H9 (cell line): ENCODE measurements around the gene INHBB. TPM values are rescaled to one million over a fixed set of nuclear protein-coding genes. Genes with fewer than 3 reads are reported as not detected.

Source experiments
- DNase-seq: peaks from one replicate; pipeline ENCODE4 v3.0.0-alpha.2; 2017
- H2AFZ ChIP-seq: one replicate; pipeline ENCODE4 v1.6.1; 2013; ENCODE audit warnings: mild to moderate bottlenecking, low read length, control low read depth, moderate library complexity
- H2AK5ac ChIP-seq: 2 replicates; pipeline ENCODE4 v1.6.1; 2013; ENCODE audit warnings: low read length, control low read depth, mixed read lengths; ENCODE audit not compliant: insufficient read length
- H2BK120ac ChIP-seq: one replicate; pipeline ENCODE4 v1.6.1; 2013; ENCODE audit warnings: low read depth, mild to moderate bottlenecking, low read length, control low read depth, inconsistent platforms; ENCODE audit not compliant: poor library complexity, severe bottlenecking
- H2BK12ac ChIP-seq: 2 replicates; pipeline ENCODE4 v1.6.1; 2013; ENCODE audit warnings: low read length, control low read depth, mixed read lengths, low read depth; ENCODE audit not compliant: insufficient read length
- H2BK15ac ChIP-seq: 2 replicates; pipeline ENCODE4 v1.6.1; 2013; ENCODE audit warnings: low read depth, low read length, control low read depth
- H2BK20ac ChIP-seq: one replicate; pipeline ENCODE4 v1.6.1; 2013; ENCODE audit warnings: low read depth, mild to moderate bottlenecking, low read length, control low read depth, inconsistent platforms; ENCODE audit not compliant: poor library complexity, severe bottlenecking
- H2BK5ac ChIP-seq: 2 replicates; pipeline ENCODE4 v1.6.1; 2013; ENCODE audit warnings: low read length, control low read depth, mixed read lengths; ENCODE audit not compliant: insufficient read length
- H3K14ac ChIP-seq: 2 replicates; pipeline ENCODE4 v1.6.1; 2013; ENCODE audit warnings: low read length, control low read depth; ENCODE audit not compliant: insufficient read depth
- H3K18ac ChIP-seq: 2 replicates; pipeline ENCODE4 v1.6.1; 2013; ENCODE audit warnings: low read depth, mild to moderate bottlenecking, mixed read lengths, low read length, control low read depth; ENCODE audit not compliant: insufficient read length
- H3K23ac ChIP-seq: 2 replicates; pipeline ENCODE4 v1.6.1; 2013; ENCODE audit warnings: low read length, control low read depth, mixed read lengths, low read depth; ENCODE audit not compliant: insufficient read length
- H3K23me2 ChIP-seq: 2 replicates; pipeline ENCODE4 v1.6.1; 2013; ENCODE audit warnings: low read depth, mild to moderate bottlenecking, mixed read lengths, low read length, control low read depth; ENCODE audit not compliant: insufficient read length, poor library complexity, severe bottlenecking
- H3K27ac ChIP-seq: 2 replicates; pipeline ENCODE4 v1.5.1; 2013; ENCODE audit warnings: low read length, control low read depth, mixed read lengths, low read depth; ENCODE audit not compliant: insufficient read length
- H3K27me3 ChIP-seq: 2 replicates; pipeline ENCODE4 v1.6.1; 2013; ENCODE audit warnings: low read length, control low read depth, inconsistent platforms; ENCODE audit not compliant: insufficient read depth
- H3K4ac ChIP-seq: 2 replicates; pipeline ENCODE4 v1.6.1; 2013; ENCODE audit warnings: low read depth, mild to moderate bottlenecking, control low read depth, inconsistent platforms, low read length, moderate library complexity
- H3K4me1 ChIP-seq: 2 replicates; pipeline ENCODE4 v1.6.1; 2013; ENCODE audit warnings: low read length, control low read depth, inconsistent platforms; ENCODE audit not compliant: insufficient read depth
- H3K4me2 ChIP-seq: 2 replicates; pipeline ENCODE4 v1.6.1; 2013; ENCODE audit warnings: low read length, control low read depth, mixed read lengths; ENCODE audit not compliant: insufficient read length, insufficient read depth
- H3K56ac ChIP-seq: 2 replicates; pipeline ENCODE4 v1.6.1; 2013; ENCODE audit warnings: low read depth, mild to moderate bottlenecking, mixed read lengths, low read length, control low read depth; ENCODE audit not compliant: insufficient read length
- H3K79me1 ChIP-seq: 2 replicates; pipeline ENCODE4 v1.6.1; 2013; ENCODE audit warnings: low read depth, mild to moderate bottlenecking, moderate library complexity, low read length, control low read depth, inconsistent platforms; ENCODE audit not compliant: insufficient read depth, poor library complexity, severe bottlenecking
- H3K79me2 ChIP-seq: 2 replicates; pipeline ENCODE4 v1.6.1; 2013; ENCODE audit warnings: low read length, control low read depth, inconsistent platforms; ENCODE audit not compliant: insufficient read depth
- H3K9ac ChIP-seq: 2 replicates; pipeline ENCODE4 v1.6.1; 2013; ENCODE audit warnings: low read length, control low read depth, mixed read lengths; ENCODE audit not compliant: insufficient read length; ENCODE audit errors: extremely low read depth
- H3K9me3 ChIP-seq: one replicate; pipeline ENCODE4 v1.6.1; 2013; ENCODE audit warnings: low read depth, low read length, inconsistent platforms; ENCODE audit not compliant: control insufficient read depth
- H3T11ph ChIP-seq: one replicate; pipeline ENCODE4 v1.6.1; 2013; ENCODE audit warnings: mild to moderate bottlenecking, low read length, control low read depth, inconsistent platforms
- H4K20me1 ChIP-seq: one replicate; pipeline ENCODE4 v1.6.1; 2013; ENCODE audit not compliant: control insufficient read depth, insufficient read length, insufficient read depth
- H4K5ac ChIP-seq: 2 replicates; pipeline ENCODE4 v1.6.1; 2013; ENCODE audit warnings: low read depth, mild to moderate bottlenecking, mixed read lengths, low read length, control low read depth; ENCODE audit not compliant: insufficient read length
- H4K8ac ChIP-seq: replicated peaks from 2 replicates; pipeline ENCODE4 v1.6.1; 2013; ENCODE audit warnings: low read length, control low read depth, mixed read lengths, low read depth; ENCODE audit not compliant: insufficient read length
- H4K91ac ChIP-seq: 2 replicates; pipeline ENCODE4 v1.6.1; 2013; ENCODE audit warnings: low read depth, mild to moderate bottlenecking, moderate library complexity, mixed read lengths, low read length, control low read depth; ENCODE audit not compliant: insufficient read length
- H3K27ac Mint-ChIP-seq, 3 experiments: 2 replicates in 2 of 3; 3 replicates in 1 of 3; pipeline ENCODE4 v1.8.0; 2020 to 2021; ENCODE audit warnings: mixed read lengths in 3 of 3, mild to moderate bottlenecking in 1 of 3, moderate library complexity in 1 of 3
- H3K27me3 Mint-ChIP-seq: 2 replicates; pipeline ENCODE4 v1.8.0; 2021; ENCODE audit warnings: low read depth, mild to moderate bottlenecking, moderate library complexity, mixed read lengths
- H3K36me3 Mint-ChIP-seq, 3 experiments: 2 replicates in 2 of 3; 3 replicates in 1 of 3; pipeline ENCODE4 v1.8.0; 2020 to 2021; ENCODE audit warnings: low read depth in 3 of 3, mixed read lengths in 3 of 3; ENCODE audit not compliant: insufficient read depth in 1 of 3
- H3K4me1 Mint-ChIP-seq, 2 experiments: 2 replicates each; pipeline ENCODE4 v1.8.0; 2020; ENCODE audit warnings: mixed read lengths in 2 of 2
- H3K4me3 Mint-ChIP-seq, 2 experiments: 2 replicates in 1 of 2; 3 replicates in 1 of 2; pipeline ENCODE4 v1.8.0; 2020 to 2021; ENCODE audit warnings: mild to moderate bottlenecking in 2 of 2, mixed read lengths in 2 of 2, moderate library complexity in 1 of 2
- H3K9me3 Mint-ChIP-seq, 2 experiments: 2 replicates in 1 of 2; 3 replicates in 1 of 2; pipeline ENCODE4 v1.8.0; 2020; ENCODE audit warnings: mild to moderate bottlenecking in 2 of 2, mixed read lengths in 2 of 2, moderate library complexity in 1 of 2
- CTCF ChIP-seq: fragments of 200-600 bp; sonication (generic); conservative IDR thresholded peaks from 3 replicates; pipeline ENCODE4 v1.8.0; 2021; ENCODE audit warnings: antibody characterized with exemption, mild to moderate bottlenecking
- WGBS: extraction: QIAGEN DNeasy Blood & Tissue Kit; methylation state at CpG from one replicate; pipeline ENCODE4 v1.1.7; 2013; ENCODE audit warnings: missing lambda C conversion rate, low lambda C conversion rate, mixed read lengths; ENCODE audit not compliant: insufficient read length; ENCODE audit errors: extremely low coverage; 5-methylcytosine and 5-hydroxymethylcytosine counted together
- total RNA-seq: library from RNA; stranded (reverse); gene quantifications from 2 replicates; pipeline ENCODE4 v1.2.1, GENCODE V29; 2021

INHBB gene
- total RNA-seq, 1 experiment from 2014 or later = 0.13 TPM

- no peak overlapping the region for H2BK20ac ChIP-seq
Measured at GRCh38 chr2:120298173-120298835, 47.6 kb upstream of the INHBB start.

More at GRCh38 chr2:120298173-120298835, 47.6 kb upstream of the INHBB start:
- Histone ChIP-seq H3K23ac (no peak overlapping the region), H2AK5ac (no peak overlapping the region), H4K91ac (no peak overlapping the region), H3K4me1 (0 out of 2 replicates have a peak, but pooled peaks cover 3% of the 10 kb centered on the region), H3K27me3 (no peaks in the 10 kb centered on the region), H3T11ph (no peak overlapping the region), H4K20me1 (no peaks in the 10 kb centered on the region), H3K56ac (no peak overlapping the region), H2BK5ac (no peak overlapping the region), H3K23me2 (no peaks in the 10 kb centered on the region), H2BK15ac (no peak overlapping the region), H3K14ac (no peak overlapping the region), H2AFZ (no peak overlapping the region), H4K8ac (no peak overlapping the region), H3K9me3 (no peaks in the 10 kb centered on the region), H3K9ac (no peak overlapping the region), H3K79me1 (no peaks in the 10 kb centered on the region), H2BK120ac (no peak overlapping the region), H3K79me2 (no peaks in the 10 kb centered on the region), H3K4ac (no peak overlapping the region), H2BK12ac (no peak overlapping the region), H3K27ac (no peak overlapping the region), H3K4me2 (no peak overlapping the region), H3K18ac (no peak overlapping the region), H4K5ac (no peak overlapping the region)
- Mint-ChIP-seq H3K27ac (no peak overlapping the region), H3K4me3 (no peak overlapping the region), H3K9me3 (no peaks in the 10 kb centered on the region), H3K27me3 (peaks cover 5% of the 10 kb centered on the region), H3K36me3 (peaks cover 0 to 9% (median 8%) of the 10 kb centered on the region in 3 experiments; a peak in 4 of 7 replicates), H3K4me1 (peaks cover 20 to 21% of the 10 kb centered on the region in 2 experiments)
- no peak for DNase-seq
- TF ChIP-seq CTCF = no peak
- no CpG with 5 or more reads among the region's 7 CpGs for whole genome bisulfite sequencing
